ENCODE measurements around the gene DNAJC10. TPM values are rescaled to one million over a fixed set of nuclear protein-coding genes. Genes with fewer than 3 reads are reported as not detected.

The DNAJC10 gene
- total RNA-seq, 5 donors from 2014 or later (not counting 1 experiment from before 2014, with no cell fraction given), result 39.5 to 52.9 (median 46.1) TPM

DNA sequence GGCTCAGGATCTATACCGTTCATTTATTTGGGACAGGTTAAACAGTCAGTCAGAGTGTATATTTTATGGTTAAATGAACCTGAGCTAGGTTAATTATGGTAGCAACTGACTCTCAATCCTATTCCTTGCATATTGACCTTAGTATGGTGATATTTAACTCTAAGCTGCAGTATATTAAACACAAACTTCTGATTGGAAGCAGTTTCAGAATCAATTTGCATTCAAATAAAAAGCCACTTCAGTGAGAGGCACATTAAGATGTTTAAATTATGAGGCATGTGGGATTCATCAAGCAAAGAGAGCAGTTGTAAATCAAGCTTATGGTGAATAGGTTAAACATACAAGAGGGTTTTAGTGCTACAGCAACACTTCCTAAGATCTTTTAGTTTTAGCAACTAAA, 110.0 kb downstream of the DNAJC10 start:
- Mint-ChIP-seq H3K4me1 (no peaks in the 10 kb centered on the region), H3K27me3 (peaks cover 7 to 23% of the 10 kb centered on the region in 2 donors), H3K9me3 (no peaks in the 10 kb centered on the region), H3K4me3 (no peak overlapping the region), H3K36me3 (no peaks in the 10 kb centered on the region), H3K27ac (no peak overlapping the region)
- CTCF ChIA-PET, result interaction anchor here (0.5 to 0.6 kb wide), 3 partner anchors 145 to 1108 kb away, joined by 4 to 6 read pairs (median 4); no protein-coding TSS in a partner anchor
- H3K27ac ChIP-seq (ENCODE audit: low read length), result no peak overlapping the region
- H3K4me1 ChIP-seq (ENCODE audit: control insufficient read depth in 1 of 2, extremely low read depth in 1 of 2, insufficient read depth in 2 of 2, low read length in 2 of 2), result no peaks in the 10 kb centered on the region
- H3K27me3 ChIP-seq (replicated peaks in 1 of 2; ENCODE audit: control insufficient read depth in 2 of 2, extremely low read depth in 1 of 2, insufficient read depth in 2 of 2, low read length in 1 of 2), result peaks cover 0 to 4% of the 10 kb centered on the region in 2 experiments
- no peak overlapping the region for H3K4me3 ChIP-seq (ENCODE audit: control insufficient read depth in 1 of 2, extremely low read depth in 1 of 2, low read length in 1 of 2)
- POLR2A ChIA-PET, result no interaction called here
- no CpG with 5 or more reads among the region's 1 CpG for WGBS (ENCODE audit: insufficient coverage)
- no peaks in the 10 kb centered on the region for H3K9me3 ChIP-seq
- DNase-seq (no peak), ATAC-seq (replicated peaks in 1 of 4) (no peak)
- no peaks in the 10 kb centered on the region for H3K36me3 ChIP-seq (ENCODE audit: control insufficient read depth in 2 of 2, extremely low read depth in 1 of 2, insufficient read depth in 1 of 2, low read length in 1 of 2)

- no peaks in the 10 kb centered on the region for H3K9me3 ChIP-seq
- H3K36me3 ChIP-seq (ENCODE audit: control insufficient read depth in 2 of 2, extremely low read depth in 1 of 2, insufficient read depth in 1 of 2, low read length in 1 of 2), result no peaks in the 10 kb centered on the region
- POLR2A ChIA-PET, result no interaction called here
- no peak overlapping the region for H3K4me3 Mint-ChIP-seq
- no peak overlapping the region for H3K27ac Mint-ChIP-seq
- no peak overlapping the region for H3K4me3 ChIP-seq (ENCODE audit: control insufficient read depth in 1 of 2, extremely low read depth in 1 of 2, low read length in 1 of 2)
- no peaks in the 10 kb centered on the region for H3K36me3 Mint-ChIP-seq
- no peak for DNase-seq
- CTCF ChIA-PET, result no interaction called here
- no peaks in the 10 kb centered on the region for H3K4me1 Mint-ChIP-seq
- peaks cover 7 to 23% of the 10 kb centered on the region in 2 donors for H3K27me3 Mint-ChIP-seq
- no CpG with 5 or more reads among the region's 3 CpGs for WGBS (ENCODE audit: insufficient coverage)
- no peaks in the 10 kb centered on the region for H3K4me1 ChIP-seq (ENCODE audit: control insufficient read depth in 1 of 2, extremely low read depth in 1 of 2, insufficient read depth in 2 of 2, low read length in 2 of 2)
- no peak overlapping the region for H3K27ac ChIP-seq (ENCODE audit: low read length)
- peaks cover 0 to 4% of the 10 kb centered on the region in 2 experiments for H3K27me3 ChIP-seq (replicated peaks in 1 of 2; ENCODE audit: control insufficient read depth in 2 of 2, extremely low read depth in 1 of 2, insufficient read depth in 2 of 2, low read length in 1 of 2)
- H3K9me3 Mint-ChIP-seq, result no peaks in the 10 kb centered on the region
- ATAC-seq (replicated peaks in 1 of 4), result no peak
Observed at GRCh38 chr2:182826496-182826895, 110.4 kb downstream of the DNAJC10 start.

GRCh38 chr2:182827182-182827879, 111.3 kb downstream of the DNAJC10 start:
- H3K9me3 ChIP-seq, result no peaks in the 10 kb centered on the region
- no peak overlapping the region for H3K27ac ChIP-seq (ENCODE audit: low read length)
- no peak for ATAC-seq (replicated peaks in 1 of 4)
- ChIA-PET POLR2A (no interaction called here), CTCF (no interaction called here)
- no peak overlapping the region for H3K4me3 ChIP-seq (ENCODE audit: control insufficient read depth in 1 of 2, extremely low read depth in 1 of 2, low read length in 1 of 2)
- H3K27me3 ChIP-seq (replicated peaks in 1 of 2; ENCODE audit: control insufficient read depth in 2 of 2, extremely low read depth in 1 of 2, insufficient read depth in 2 of 2, low read length in 1 of 2), result peaks cover 0 to 4% of the 10 kb centered on the region in 2 experiments
- H3K9me3 Mint-ChIP-seq, result no peaks in the 10 kb centered on the region
- H3K27ac Mint-ChIP-seq, result no peak overlapping the region
- no peak overlapping the region for H3K4me3 Mint-ChIP-seq
- DNase-seq, result no peak
- H3K4me1 Mint-ChIP-seq, result no peaks in the 10 kb centered on the region
- peaks cover 11 to 24% of the 10 kb centered on the region in 2 donors for H3K27me3 Mint-ChIP-seq
- H3K36me3 Mint-ChIP-seq, result no peaks in the 10 kb centered on the region
- no peaks in the 10 kb centered on the region for H3K36me3 ChIP-seq (ENCODE audit: control insufficient read depth in 2 of 2, extremely low read depth in 1 of 2, insufficient read depth in 1 of 2, low read length in 1 of 2)
- H3K4me1 ChIP-seq (ENCODE audit: control insufficient read depth in 1 of 2, extremely low read depth in 1 of 2, insufficient read depth in 2 of 2, low read length in 2 of 2), result no peaks in the 10 kb centered on the region
- WGBS (ENCODE audit: insufficient coverage), result 85% methylated on average over 2 of the region's 2 CpGs

DNA sequence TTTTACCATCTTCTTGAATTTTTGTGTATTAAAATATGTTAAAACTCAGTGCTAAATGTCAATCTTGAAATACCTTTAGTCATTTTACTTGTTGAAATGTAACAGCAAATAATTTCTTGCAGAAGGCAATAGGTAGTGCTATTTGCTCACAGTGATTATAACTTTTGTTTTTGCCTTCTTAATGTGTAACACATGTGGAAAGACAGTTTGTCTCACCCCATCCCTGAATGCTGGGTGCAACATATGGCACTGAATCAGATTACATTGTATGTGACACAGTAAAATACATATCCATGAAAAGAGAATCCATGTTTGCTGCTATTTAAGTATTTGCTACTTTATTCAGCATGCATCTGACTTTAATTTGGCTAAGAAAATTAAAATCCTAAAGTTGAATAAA, 115.0 kb downstream of the DNAJC10 start:
- DNase-seq, result no peak
- ATAC-seq (replicated peaks in 1 of 4), result no peak
- no peaks in the 10 kb centered on the region for H3K27me3 ChIP-seq (replicated peaks in 1 of 2; ENCODE audit: control insufficient read depth in 2 of 2, extremely low read depth in 1 of 2, insufficient read depth in 2 of 2, low read length in 1 of 2)
- ChIA-PET CTCF (interaction anchor here in 1 of 2 donors (0.6 kb wide), 1 partner anchor 30 kb away, joined by 4 read pairs; no protein-coding TSS in a partner anchor), POLR2A (no interaction called here)
- H3K9me3 ChIP-seq, result no peaks in the 10 kb centered on the region
- H3K27ac ChIP-seq (ENCODE audit: low read length), result no peak overlapping the region
- no peaks in the 10 kb centered on the region for H3K36me3 Mint-ChIP-seq
- H3K36me3 ChIP-seq (ENCODE audit: control insufficient read depth in 2 of 2, extremely low read depth in 1 of 2, insufficient read depth in 1 of 2, low read length in 1 of 2), result no peaks in the 10 kb centered on the region
- H3K4me3 ChIP-seq (ENCODE audit: control insufficient read depth in 1 of 2, extremely low read depth in 1 of 2, low read length in 1 of 2), result no peak overlapping the region
- H3K9me3 Mint-ChIP-seq, result no peaks in the 10 kb centered on the region
- no peak overlapping the region for H3K4me3 Mint-ChIP-seq
- no peaks in the 10 kb centered on the region for H3K4me1 Mint-ChIP-seq
- peaks cover 12 to 23% of the 10 kb centered on the region in 2 donors for H3K27me3 Mint-ChIP-seq
- no peak overlapping the region for H3K27ac Mint-ChIP-seq
- no peaks in the 10 kb centered on the region for H3K4me1 ChIP-seq (ENCODE audit: control insufficient read depth in 1 of 2, extremely low read depth in 1 of 2, insufficient read depth in 2 of 2, low read length in 2 of 2)

- H3K27ac Mint-ChIP-seq, result no peak overlapping the region
- H3K27me3 ChIP-seq (replicated peaks in 1 of 2; ENCODE audit: control insufficient read depth in 2 of 2, extremely low read depth in 1 of 2, insufficient read depth in 2 of 2, low read length in 1 of 2), result no peaks in the 10 kb centered on the region
- H3K4me1 ChIP-seq (ENCODE audit: control insufficient read depth in 1 of 2, extremely low read depth in 1 of 2, insufficient read depth in 2 of 2, low read length in 2 of 2), result no peaks in the 10 kb centered on the region
- CTCF ChIA-PET, result interaction anchor here in 1 of 2 donors (0.7 kb wide), 1 partner anchor 12 kb away, joined by 4 read pairs; no protein-coding TSS in a partner anchor
- H3K27ac ChIP-seq (ENCODE audit: low read length), result no peak overlapping the region
- H3K4me3 ChIP-seq (ENCODE audit: control insufficient read depth in 1 of 2, extremely low read depth in 1 of 2, low read length in 1 of 2), result no peak overlapping the region
- H3K4me1 Mint-ChIP-seq, result no peaks in the 10 kb centered on the region
- no peaks in the 10 kb centered on the region for H3K9me3 ChIP-seq
- H3K36me3 Mint-ChIP-seq, result no peaks in the 10 kb centered on the region
- no CpG with 5 or more reads among the region's 3 CpGs for WGBS (ENCODE audit: insufficient coverage)
- H3K27me3 Mint-ChIP-seq, result peaks cover 12 to 23% of the 10 kb centered on the region in 2 donors
- H3K4me3 Mint-ChIP-seq, result no peak overlapping the region
- no peaks in the 10 kb centered on the region for H3K9me3 Mint-ChIP-seq
- DNase-seq (no peak), ATAC-seq (replicated peaks in 1 of 4) (no peak)
- POLR2A ChIA-PET, result interaction anchor here in 1 of 2 donors (0.7 kb wide), 1 partner anchor 11 kb away, joined by 11 read pairs; no protein-coding TSS in a partner anchor
- H3K36me3 ChIP-seq (ENCODE audit: control insufficient read depth in 2 of 2, extremely low read depth in 1 of 2, insufficient read depth in 1 of 2, low read length in 1 of 2), result no peaks in the 10 kb centered on the region
Observed at GRCh38 chr2:182831921-182832320, 115.9 kb downstream of the DNAJC10 start.

DNA sequence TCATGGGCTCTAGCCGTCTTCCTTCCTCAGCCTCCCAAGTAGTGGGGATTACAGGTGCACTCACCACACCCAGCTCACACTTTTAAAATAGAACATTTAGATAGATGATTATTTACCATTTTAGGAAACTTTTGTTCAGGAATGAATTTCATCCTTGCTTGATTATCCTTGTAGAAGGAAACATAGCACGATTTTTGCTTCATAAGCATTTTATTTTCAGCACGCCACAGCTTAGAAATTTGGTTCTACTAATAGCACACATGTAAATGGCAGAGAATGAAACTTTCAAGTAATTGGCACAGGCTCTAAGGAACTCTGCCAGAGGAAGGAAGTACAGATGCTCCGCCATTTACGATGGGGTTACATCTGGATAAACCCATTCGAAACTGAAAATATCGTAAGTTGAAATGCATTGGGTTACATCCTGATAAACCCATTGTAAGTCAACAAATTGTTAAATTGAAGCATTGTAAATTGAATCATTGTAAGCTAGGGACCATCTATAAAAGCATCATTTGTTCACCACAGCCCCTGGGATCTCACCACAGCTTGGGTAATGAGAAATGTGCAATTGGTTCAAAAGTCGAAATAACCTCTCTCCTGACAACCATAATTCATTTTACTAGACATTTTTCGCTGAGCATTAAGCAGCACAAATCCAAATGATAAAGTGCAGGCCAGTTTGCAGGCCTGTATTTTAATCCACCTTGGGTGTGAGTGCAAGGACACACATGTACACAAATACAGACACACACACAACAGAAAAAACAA, 117.2 kb downstream of the DNAJC10 start:
- Histone ChIP-seq H3K9me3 (no peaks in the 10 kb centered on the region), H3K4me1 (ENCODE audit: control insufficient read depth in 1 of 2, extremely low read depth in 1 of 2, insufficient read depth in 2 of 2, low read length in 2 of 2) (no peaks in the 10 kb centered on the region), H3K27me3 (replicated peaks in 1 of 2; ENCODE audit: control insufficient read depth in 2 of 2, extremely low read depth in 1 of 2, insufficient read depth in 2 of 2, low read length in 1 of 2) (no peaks in the 10 kb centered on the region), H3K4me3 (ENCODE audit: control insufficient read depth in 1 of 2, extremely low read depth in 1 of 2, low read length in 1 of 2) (no peak overlapping the region), H3K36me3 (ENCODE audit: control insufficient read depth in 2 of 2, extremely low read depth in 1 of 2, insufficient read depth in 1 of 2, low read length in 1 of 2) (no peaks in the 10 kb centered on the region), H3K27ac (ENCODE audit: low read length) (no peak overlapping the region)
- 45% methylated on average over 1 of the region's 9 CpGs for WGBS (ENCODE audit: insufficient coverage)
- Mint-ChIP-seq H3K27ac (no peak overlapping the region), H3K4me1 (no peaks in the 10 kb centered on the region), H3K36me3 (no peaks in the 10 kb centered on the region), H3K4me3 (no peak overlapping the region), H3K9me3 (no peaks in the 10 kb centered on the region), H3K27me3 (peaks cover 17 to 28% of the 10 kb centered on the region in 2 donors)
- POLR2A ChIA-PET, result interaction anchor here in 1 of 2 donors (0.6 kb wide), 1 partner anchor 193 kb away, joined by 4 read pairs; no protein-coding TSS in a partner anchor
- ATAC-seq (replicated peaks in 1 of 4) (no peak), DNase-seq (no peak)
- CTCF ChIA-PET, result interaction anchor here in 1 of 2 donors (0.5 kb wide), 1 partner anchor 198 kb away, joined by 3 read pairs; no protein-coding TSS in a partner anchor
